ENCODE results near the gene NDUFB4.
"Not testable (repeated sequence)": the region's sequence is repeated elsewhere in the genome, so short reads cannot be mapped to it uniquely, and the experiment has no call there.

DNA sequence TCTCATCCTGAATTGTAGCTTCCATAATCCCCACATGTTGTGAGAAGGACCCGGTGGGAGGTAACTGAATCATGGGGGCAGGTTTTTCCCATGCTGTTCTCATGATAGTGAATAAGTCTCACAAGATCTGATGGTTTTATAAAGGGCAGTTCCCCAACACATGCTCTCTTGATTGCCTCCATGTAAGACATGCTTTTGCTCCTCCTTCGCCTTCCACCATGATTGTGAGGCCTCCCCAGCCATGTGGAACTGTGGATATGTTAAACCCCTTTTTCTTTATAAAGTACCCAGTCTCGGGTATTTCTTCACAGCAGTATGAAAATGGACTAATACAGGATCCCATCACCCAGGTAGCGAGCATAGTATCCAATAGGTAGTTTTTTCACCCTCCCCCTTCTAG lies 42.7 kb downstream of the NDUFB4 start:
- TF ChIP-seq, protein P1, sequence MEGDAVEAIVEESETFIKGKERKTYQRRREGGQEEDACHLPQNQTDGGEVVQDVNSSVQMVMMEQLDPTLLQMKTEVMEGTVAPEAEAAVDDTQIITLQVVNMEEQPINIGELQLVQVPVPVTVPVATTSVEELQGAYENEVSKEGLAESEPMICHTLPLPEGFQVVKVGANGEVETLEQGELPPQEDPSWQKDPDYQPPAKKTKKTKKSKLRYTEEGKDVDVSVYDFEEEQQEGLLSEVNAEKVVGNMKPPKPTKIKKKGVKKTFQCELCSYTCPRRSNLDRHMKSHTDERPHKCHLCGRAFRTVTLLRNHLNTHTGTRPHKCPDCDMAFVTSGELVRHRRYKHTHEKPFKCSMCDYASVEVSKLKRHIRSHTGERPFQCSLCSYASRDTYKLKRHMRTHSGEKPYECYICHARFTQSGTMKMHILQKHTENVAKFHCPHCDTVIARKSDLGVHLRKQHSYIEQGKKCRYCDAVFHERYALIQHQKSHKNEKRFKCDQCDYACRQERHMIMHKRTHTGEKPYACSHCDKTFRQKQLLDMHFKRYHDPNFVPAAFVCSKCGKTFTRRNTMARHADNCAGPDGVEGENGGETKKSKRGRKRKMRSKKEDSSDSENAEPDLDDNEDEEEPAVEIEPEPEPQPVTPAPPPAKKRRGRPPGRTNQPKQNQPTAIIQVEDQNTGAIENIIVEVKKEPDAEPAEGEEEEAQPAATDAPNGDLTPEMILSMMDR (IDR thresholded peaks at IDR 0.05; ENCODE audit: poor library complexity, severe bottlenecking): not testable (repeated sequence)
- TF ChIP-seq EP300 (conservative IDR thresholded peaks at IDR 0.05; ENCODE audit: poor library complexity, severe bottlenecking); MXI1 (conservative IDR thresholded peaks at IDR 0.05; ENCODE audit: poor library complexity, severe bottlenecking); SMC3 (conservative IDR thresholded peaks at IDR 0.05; ENCODE audit: poor library complexity); POLR2AphosphoS5 (IDR thresholded peaks at IDR 0.05); RAD21 (conservative IDR thresholded peaks at IDR 0.05): not testable (repeated sequence)
- TF ChIP-seq, protein P2, sequence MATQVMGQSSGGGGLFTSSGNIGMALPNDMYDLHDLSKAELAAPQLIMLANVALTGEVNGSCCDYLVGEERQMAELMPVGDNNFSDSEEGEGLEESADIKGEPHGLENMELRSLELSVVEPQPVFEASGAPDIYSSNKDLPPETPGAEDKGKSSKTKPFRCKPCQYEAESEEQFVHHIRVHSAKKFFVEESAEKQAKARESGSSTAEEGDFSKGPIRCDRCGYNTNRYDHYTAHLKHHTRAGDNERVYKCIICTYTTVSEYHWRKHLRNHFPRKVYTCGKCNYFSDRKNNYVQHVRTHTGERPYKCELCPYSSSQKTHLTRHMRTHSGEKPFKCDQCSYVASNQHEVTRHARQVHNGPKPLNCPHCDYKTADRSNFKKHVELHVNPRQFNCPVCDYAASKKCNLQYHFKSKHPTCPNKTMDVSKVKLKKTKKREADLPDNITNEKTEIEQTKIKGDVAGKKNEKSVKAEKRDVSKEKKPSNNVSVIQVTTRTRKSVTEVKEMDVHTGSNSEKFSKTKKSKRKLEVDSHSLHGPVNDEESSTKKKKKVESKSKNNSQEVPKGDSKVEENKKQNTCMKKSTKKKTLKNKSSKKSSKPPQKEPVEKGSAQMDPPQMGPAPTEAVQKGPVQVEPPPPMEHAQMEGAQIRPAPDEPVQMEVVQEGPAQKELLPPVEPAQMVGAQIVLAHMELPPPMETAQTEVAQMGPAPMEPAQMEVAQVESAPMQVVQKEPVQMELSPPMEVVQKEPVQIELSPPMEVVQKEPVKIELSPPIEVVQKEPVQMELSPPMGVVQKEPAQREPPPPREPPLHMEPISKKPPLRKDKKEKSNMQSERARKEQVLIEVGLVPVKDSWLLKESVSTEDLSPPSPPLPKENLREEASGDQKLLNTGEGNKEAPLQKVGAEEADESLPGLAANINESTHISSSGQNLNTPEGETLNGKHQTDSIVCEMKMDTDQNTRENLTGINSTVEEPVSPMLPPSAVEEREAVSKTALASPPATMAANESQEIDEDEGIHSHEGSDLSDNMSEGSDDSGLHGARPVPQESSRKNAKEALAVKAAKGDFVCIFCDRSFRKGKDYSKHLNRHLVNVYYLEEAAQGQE (IDR thresholded peaks at IDR 0.05; ENCODE audit: borderline replicate concordance): not testable (repeated sequence)
